H1 (cell line): ENCODE measurements around the gene TRIM40. TPM values are rescaled to one million over a fixed set of nuclear protein-coding genes. Genes with fewer than 3 reads are reported as not detected.

Experiments
- ATF3 ChIP-seq: IDR thresholded peaks from 2 replicates; pipeline ENCODE4 v1.6.1; 2011; ENCODE audit warnings: low read depth, mild to moderate bottlenecking, low read length; ENCODE audit not compliant: insufficient read depth
- BRCA1 ChIP-seq: IDR thresholded peaks from 2 replicates; pipeline ENCODE4 v1.6.1; 2012; ENCODE audit warnings: low read depth, low read length, improper control_type of control experiment
- NANOG ChIP-seq: IDR thresholded peaks from 2 replicates; pipeline ENCODE4 v1.6.1; 2011; ENCODE audit warnings: low read length, low read depth, mild to moderate bottlenecking, inconsistent platforms; ENCODE audit not compliant: insufficient read depth, poor library complexity, severe bottlenecking
- RXRA ChIP-seq: IDR thresholded peaks from 2 replicates; pipeline ENCODE4 v1.6.1; 2011; ENCODE audit warnings: low read depth, mild to moderate bottlenecking, low read length, moderate library complexity; ENCODE audit not compliant: insufficient read depth
- SIRT6 ChIP-seq: IDR thresholded peaks from one replicate; pipeline ENCODE4 v1.7.1; 2012; ENCODE audit warnings: low read length, inconsistent platforms
- polyA plus RNA-seq, 7 experiments: library from polyadenylated mRNA; depleted of rRNA in 3 of 7; stranded (reverse) in 5 of 7; unstranded in 2 of 7; fragments of >200 nt in 5 of 7; fragments of 200-250 nt in 2 of 7; gene quantifications; 1 replicate in 5 of 7; 2 replicates in 1 of 7; 4 replicates in 1 of 7; pipeline versions ENCODE4 v1.2.1 to v1.2.3, GENCODE V29; 2011 to 2013; ENCODE audit warnings: missing spikeins in 2 of 7, mixed read lengths in 2 of 7
- total RNA-seq: library from RNA; stranded (reverse); fragmentation: NEBNext Ultra II Directional; extraction: Animal tissue kit (Norgen Biotek cat#: 25700); gene quantifications from 2 replicates; pipeline ENCODE4 v1.2.1, GENCODE V29; 2021
- TF ChIP-seq, protein P1 (sequence below): IDR thresholded peaks from 2 replicates; pipeline ENCODE4 v1.6.1; 2012; ENCODE audit warnings: inconsistent platforms

Gene TRIM40
- total and polyA plus RNA-seq, 2 of the 8 experiments (the other 6 are each of a cell fraction or from before 2014, with no cell fraction given) = not detected

DNA sequence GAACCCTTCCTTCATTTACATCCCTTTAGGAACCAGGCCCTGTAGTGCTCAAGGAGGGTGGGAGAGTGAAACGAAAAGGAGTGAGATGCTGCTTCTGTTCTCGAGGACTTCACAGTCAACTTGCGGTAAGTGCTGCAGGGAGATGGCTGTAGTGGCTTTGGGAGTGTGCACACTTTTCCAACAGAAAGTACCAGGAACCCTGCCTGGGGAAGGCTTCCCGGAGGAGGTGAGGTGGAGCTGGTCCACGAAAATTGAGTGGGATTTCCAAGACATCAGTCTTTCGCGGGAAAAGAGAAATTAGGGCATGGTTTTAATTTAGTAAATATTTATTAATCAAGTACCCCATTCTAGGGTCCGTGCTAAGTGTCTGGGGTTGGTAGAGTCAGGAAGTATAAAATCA, 35.8 kb upstream of the TRIM40 start (continued):
- TF ChIP-seq NANOG = no peak
- TF ChIP-seq BRCA1 = no peak
- TF ChIP-seq ATF3 = no peak
- TF ChIP-seq, protein P1, sequence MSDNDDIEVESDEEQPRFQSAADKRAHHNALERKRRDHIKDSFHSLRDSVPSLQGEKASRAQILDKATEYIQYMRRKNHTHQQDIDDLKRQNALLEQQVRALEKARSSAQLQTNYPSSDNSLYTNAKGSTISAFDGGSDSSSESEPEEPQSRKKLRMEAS = no peak
- TF ChIP-seq RXRA = no peak
- TF ChIP-seq SIRT6 = no peak
